ENCODE measurements around the gene SS18L1.
"Not testable (repeated sequence)": the region's sequence is repeated elsewhere in the genome, so short reads cannot be mapped to it uniquely, and the experiment has no call there.

SS18L1 gene

GRCh38 chr20:62137092-62137384, 6.5 kb upstream of the SS18L1 start:
- no peak for DNase-seq (ENCODE audit: low spot score)

DNA sequence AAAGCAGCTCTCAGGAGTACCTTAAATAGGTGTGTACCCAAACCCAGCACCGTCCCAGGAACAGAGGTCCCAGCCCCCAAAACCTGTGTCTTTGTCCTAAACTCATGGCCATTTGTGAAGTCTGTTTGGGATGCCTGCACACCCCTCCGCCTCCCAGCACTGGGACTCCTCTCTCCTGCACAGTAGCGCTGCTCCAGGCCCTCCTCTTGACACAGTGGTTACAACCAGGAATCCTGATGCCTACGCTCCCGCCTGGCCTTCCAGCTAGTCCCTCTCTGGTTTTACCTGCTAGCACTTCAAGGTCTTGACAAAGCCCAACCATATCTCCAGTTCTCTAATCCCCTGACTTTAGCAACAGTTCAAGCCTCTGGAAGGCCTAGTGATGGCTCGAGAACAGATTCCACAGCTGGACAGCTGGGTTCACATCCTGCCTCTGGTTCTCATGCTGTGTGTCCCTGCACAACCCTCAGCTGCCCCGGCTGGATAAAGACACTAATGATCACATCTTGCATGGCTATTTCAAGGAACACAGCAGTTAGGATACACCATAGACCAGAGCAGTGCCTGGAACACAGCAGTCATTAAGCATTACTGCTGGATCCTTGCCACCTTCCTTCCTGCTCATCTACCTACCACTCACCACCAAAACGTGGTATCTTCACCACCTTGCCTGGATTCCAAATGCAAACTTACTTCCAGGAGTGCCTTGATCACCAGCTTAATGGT, 5.9 kb upstream of the SS18L1 start:
- DNase-seq (ENCODE audit: low spot score): no peak

- DNase-seq (ENCODE audit: low spot score): no peak
Measured at GRCh38 chr20:62138204-62138543, 5.4 kb upstream of the SS18L1 start.

- no peak for DNase-seq (ENCODE audit: low spot score)
Measured at GRCh38 chr20:62138912-62139311, 4.7 kb upstream of the SS18L1 start.

GRCh38 chr20:62139636-62140035, 3.9 kb upstream of the SS18L1 start:
- no peak for DNase-seq (ENCODE audit: low spot score)

- no peak for DNase-seq (ENCODE audit: low spot score)
Measured at GRCh38 chr20:62141043-62141396, 2.5 kb upstream of the SS18L1 start.

- no peak for DNase-seq (ENCODE audit: low spot score)
Measured at GRCh38 chr20:62141397-62142251, 1.9 kb upstream of the SS18L1 start.

DNA sequence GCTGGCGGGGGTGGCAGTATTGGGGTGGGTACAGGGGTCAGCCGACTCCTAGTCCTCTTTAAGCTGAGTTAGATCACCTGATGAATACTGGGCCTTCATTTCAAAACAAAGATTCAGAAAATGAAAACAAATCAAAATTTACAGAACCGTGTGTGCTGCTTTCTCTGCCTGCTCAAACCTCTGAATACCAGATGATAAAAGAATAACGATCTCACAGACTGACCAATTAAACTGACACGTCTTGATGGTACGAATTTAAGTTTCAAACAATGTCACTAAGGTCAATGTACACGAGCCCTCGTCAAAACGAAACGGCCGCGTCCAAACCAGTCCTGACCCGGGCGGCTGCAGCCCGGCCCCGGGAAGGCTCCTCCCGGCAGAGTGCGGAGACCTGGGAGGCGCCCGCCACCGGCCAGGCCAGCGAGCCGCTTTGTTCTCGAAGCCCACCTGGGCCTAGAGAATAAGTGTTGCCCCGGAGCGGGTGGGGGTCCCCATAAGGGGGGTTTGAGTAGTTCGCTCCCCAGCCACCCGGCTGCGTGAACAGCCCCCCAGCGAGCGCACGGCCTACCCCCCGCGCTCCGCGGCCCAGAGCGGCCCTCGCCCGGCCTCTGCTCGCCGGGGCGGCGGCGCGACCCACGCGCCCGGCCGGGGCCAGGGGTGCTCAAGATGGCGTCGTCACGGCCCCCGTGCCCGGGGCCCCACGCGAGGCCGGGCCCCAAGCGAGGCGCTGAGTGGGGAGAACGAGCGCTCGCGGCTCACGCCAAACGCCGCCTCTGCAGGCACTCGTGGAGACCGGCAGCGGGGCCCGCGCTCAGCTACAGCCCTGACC, 1.1 kb upstream of the SS18L1 start:
- DNase-seq (ENCODE audit: low spot score): no peak

DNA sequence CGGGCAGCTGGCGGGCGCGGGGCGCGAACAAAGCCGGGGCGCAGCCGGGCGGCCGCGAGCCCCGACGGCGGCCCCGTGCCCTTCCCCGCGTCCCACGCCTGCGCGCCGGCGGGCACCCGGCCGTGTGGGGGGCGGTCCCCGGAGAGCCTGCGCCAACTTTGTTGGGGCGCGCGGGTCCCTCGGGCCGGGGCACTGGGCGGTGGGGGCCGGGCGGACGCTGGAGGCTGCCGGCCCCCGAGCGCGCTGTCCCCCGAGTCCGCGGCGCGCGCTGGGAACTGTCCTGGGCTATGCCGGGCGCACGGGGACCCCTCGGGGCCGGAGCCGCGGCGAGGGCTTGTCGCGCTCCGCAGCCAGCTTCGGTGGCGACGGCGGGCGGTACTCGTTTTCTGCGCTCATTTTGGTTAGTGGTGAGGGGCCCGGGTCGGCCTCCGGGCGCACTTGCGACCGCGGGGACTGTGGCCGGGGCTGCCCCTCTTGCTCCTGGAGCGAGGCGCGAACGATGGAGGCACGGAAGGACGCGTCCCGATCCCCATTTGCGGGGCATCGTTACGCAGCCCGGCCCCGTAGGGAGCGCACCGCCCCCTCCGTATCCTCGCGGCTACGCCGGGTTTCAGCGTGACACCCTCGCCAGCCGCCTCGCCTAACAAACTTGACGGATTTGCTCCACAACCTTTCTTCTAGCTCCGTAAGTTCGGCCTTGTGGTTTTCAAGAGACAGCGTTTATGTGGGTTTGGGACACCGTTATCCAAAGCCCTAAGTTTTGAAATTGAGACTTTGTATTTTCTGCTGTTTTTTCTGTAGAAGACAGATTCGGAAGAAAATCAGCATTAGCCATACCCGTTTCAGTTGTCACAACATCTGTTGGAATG, 622 bp downstream of the SS18L1 start:
- no peak for DNase-seq (ENCODE audit: low spot score)

DNA sequence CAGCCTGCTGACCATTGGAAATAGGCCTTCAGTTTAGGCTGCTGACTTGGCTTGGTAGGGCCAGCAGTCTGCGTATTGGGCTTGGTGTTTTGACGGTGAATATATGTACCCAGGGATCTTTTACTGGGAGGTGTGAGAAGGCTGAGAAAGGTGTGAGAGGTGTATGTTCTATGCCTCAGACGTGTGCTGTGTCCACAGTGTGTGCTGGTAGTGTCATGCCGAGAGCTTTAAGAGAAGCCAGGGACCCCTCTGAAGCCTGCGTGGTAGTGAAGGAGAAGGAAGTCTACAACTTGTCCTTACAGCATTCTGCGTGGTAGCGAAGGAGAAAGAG, 2.1 kb downstream of the SS18L1 start:
- no peak for DNase-seq (ENCODE audit: low spot score)

DNA sequence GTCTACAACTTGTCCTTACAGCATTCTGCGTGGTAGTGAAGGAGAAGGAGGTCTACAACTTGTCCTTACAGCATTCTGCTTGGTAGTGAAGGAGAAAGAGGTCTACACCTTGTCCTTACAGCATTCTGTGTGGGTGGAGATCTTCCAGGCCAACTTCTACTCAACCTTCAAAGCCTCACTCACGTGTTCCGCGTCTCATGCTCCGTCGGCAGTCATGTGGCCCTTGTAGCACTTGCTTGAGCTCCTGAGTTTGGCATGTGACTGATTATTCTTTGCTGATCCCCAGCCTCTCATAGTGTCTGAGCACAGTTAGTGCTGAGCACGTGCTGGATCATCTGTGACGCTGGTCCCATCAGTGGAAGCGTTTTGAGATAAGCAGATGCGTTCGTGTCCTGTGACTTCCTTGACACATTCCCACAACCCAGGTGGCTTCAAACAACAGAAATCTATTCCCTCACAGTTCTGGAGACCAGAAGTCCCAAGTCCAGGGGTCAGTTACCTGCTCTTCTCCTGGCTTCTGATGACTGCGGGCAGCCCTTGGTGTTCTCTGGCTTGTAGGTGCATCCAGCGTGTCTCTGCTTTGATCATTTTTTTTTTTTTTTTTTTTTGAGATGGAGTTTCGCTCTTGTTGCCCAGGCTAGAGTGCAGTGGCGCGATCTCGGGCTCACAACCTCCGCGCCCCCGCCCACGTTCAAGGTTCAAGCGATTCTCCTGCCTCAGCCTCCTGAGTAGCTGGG, 2.6 kb downstream of the SS18L1 start:
- no peak for DNase-seq (ENCODE audit: low spot score)

GRCh38 chr20:62147125-62147524, 3.6 kb downstream of the SS18L1 start:
- no peak for DNase-seq (ENCODE audit: low spot score)

DNA sequence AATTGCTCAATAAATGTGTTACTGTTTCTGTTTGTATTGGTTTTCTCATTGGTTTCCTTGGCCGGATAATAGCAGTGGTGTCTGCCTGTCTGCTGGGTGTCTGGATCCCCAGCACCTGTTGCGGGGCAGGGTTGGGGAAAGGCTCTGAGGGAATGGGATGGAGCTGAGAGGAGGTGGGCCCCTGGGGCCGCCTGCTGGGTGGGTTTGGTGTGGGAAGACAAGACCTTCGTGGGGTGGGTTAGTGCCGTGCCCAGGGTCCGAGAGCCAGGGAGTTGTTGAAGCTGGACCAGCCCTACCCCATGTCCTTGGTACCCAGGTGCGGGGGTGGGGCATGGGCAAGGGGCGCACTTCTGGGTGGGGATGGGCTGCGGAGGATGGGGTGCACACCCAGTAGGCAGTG, 4.0 kb downstream of the SS18L1 start:
- DNase-seq (ENCODE audit: low spot score): no peak

DNA sequence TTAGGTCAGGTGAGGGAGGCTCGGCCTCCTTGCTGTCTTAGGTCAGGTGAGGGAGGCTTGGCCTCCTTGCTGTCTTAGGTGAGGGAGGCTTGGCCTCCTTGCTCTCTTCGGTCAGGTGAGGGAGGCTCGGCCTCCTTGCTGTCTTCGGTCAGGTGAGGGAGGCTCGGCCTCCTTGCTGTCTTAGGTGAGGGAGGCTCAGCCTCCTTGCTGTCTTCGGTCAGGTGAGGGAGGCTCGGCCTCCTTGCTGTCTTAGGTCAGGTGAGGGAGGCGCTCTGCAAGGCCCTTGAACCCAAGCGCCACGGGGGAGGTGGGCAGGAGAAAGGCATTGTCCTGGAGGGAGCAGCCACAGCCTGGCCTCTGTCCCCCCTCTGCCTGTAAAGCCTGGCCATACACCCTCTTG, 4.8 kb downstream of the SS18L1 start:
- not testable (repeated sequence) for DNase-seq (ENCODE audit: low spot score)

GRCh38 chr20:62148908-62149314, 5.3 kb downstream of the SS18L1 start:
- no peak for DNase-seq (ENCODE audit: low spot score)

DNA sequence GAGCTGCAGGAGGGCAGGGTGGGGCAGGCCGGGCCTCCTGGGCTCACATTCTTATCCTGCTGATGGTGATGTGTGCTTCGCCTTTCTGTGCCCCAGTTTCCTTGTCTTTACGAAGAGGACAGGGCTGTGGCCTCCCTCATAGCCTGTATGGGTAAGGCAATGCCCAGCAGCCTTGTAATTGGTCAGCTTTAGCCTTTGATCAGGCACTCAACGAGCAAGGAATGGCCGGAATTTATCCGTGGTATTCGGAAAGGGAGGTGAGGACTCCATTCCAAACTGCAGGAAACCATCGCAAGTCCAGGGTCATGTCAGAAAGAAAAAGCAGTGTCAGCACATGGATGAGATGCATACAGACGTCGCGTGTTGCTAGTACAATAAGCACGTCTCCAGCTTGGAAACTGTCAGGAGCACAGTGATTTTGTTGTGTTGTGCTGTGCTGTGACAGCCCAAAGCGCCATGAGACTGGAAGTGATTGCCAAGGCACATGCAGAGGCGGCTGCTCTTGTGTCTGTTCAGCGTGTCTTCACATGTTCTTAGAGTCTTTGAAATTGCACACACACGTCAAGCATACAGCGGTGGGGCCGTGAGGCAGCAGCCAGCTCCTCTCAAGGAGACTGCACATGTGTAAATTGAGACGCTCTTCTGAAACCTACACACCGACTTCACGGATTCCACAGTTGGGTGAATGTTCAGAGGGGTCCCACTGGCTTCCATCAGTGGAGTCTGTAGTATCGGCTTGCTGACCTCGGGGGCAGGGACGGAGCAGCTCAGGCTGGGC, 6.2 kb downstream of the SS18L1 start:
- no peak for DNase-seq (ENCODE audit: low spot score)

- DNase-seq (ENCODE audit: low spot score): no peak
Measured at GRCh38 chr20:62150310-62150575, 6.7 kb downstream of the SS18L1 start.

DNA sequence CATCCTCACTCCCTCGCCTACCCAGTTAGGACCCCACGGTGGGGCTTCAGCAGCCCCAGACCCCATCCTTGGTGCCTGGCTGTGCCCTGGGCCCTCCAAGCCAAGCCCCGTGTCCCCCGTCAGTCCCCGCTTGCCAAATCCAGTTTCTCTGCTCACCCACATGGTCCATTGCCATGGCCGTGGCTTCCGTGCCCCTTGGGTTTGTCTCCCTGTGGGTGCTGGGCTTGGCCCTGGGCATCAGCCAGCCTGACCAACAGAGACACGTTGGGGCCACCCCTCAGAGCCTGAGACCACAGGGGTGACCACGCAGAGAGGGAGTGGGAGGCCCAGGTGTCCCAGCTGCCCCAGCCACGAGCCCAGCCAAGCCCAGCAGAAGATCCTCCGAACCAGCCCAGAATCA, 7.7 kb downstream of the SS18L1 start:
- no peak for DNase-seq (ENCODE audit: low spot score)

DNA sequence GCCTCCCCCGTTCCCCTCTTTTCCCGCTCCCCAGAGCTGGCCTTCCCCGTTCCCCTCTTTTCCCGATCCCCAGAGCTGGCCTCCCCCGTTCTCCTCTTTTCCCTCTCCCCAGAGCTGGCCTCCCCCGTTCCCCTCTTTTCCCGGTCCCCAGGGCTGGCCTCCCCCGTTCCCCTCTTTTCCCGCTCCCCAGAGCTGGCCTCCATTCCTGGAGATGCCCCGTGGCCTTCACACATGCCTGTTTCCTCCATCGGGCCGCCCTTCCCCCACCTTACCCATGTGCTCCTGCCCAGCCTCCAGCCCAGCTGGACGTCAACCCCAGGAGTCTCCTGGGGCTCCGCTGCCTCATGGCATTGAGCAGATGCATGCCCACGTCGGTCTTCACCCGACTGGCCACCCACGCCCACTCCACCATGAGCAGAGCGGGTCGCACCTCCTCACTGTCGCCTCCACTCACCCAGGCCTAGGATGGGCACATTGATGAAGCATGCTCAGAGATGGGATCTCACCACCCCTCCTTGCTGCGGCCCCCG, 8.3 kb downstream of the SS18L1 start:
- DNase-seq (ENCODE audit: low spot score): no peak

DNA sequence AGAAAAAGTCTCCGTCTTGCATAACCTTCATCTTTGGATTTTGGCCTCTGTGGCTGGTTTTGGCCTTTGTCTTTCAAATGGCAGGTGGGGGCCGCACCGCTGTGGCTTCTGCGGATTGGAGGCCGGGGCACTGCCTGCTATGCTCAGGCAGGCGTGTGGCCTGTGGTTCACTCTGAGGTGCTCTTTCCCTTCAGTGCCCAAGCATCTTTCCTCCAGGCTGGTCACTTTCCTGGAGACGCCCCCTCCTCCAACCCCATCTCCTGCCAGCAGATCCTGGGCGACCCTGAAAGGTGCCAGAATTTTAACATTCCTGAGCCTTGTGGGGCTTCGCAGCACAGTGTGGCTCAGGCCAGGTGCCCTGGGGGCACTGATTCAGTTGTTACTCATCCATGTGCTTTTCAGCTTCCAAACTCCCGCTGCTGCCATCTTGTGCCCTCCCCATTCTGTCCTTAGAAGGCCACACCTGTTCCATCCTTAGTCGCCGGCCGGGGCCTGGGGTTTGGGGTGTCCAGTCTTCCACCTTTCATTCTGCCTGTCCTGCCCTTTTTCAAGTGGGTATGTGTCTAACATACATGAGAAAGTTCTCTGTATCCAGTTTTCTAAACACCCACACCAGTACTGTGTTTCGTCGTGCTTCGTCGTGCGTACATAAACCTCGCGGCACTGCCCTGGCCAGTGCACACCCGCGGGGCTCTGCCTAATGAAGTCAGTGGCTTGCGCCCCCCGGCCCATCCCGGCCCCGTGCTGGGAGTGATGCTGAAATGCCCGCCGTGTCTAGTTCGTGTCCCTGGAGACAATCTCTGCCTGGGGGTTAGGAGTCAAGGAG, 12.1 kb downstream of the SS18L1 start:
- DNase-seq (ENCODE audit: low spot score): no peak
